Stimulated activated CD4-positive, alpha-beta T cell treated with anti-CD3 and anti-CD28 coated beads, Interleukin-15, amount 100 ng/mL, for 24 hours (primary cell): Measurements from ENCODE around the gene WDR26.
"Not testable (repeated sequence)": the region's sequence is repeated elsewhere in the genome, so short reads cannot be mapped to it uniquely, and the experiment has no call there.

Experiments
- DNase-seq: peaks from one replicate; pipeline ENCODE4 v3.0.0-alpha.2; 2020

Gene WDR26

DNA sequence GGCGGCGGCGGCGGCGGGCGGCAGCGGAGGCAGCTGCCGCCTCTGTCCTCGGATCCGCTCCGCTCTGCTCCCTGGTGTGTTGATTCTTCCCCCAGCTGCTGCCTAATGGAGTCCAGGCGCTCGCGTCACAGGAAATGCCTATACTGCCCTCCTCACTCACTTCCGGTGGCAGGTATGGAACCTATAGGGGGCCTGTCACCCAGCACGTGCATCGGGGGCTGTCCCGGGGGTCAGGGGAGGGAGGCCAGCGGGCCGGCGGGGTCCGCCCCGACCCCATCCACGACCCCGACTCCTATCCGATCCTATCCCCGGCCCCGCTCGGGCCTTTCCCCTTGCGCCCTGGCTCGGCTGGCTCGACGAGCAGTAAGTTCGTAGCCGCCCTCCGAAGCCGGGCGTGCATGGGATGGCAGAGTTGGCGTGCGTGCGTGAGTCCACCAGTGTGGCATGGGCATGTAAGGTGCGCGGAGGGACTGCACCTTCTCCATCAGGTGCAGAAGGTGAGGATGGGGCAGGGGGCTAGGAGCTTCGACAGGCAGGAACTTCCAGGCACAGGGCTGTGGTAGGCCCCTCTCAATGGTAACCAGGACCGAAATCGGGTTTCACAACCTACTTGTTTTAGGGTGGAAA is at the start of gene WDR26:
WDR26 (minus strand) TSS at position 107 of the 627 bp plus-strand sequence.
- DNase-seq = peak; percentile 89

GRCh38 chr1:224483206-224483605 is 48.6 kb upstream of the WDR26 start:
- not testable (repeated sequence) for DNase-seq

- no peak for DNase-seq
Observed at GRCh38 chr1:224482619-224483018, 48.0 kb upstream of the WDR26 start.

- DNase-seq = no peak
Observed at GRCh38 chr1:224481601-224482000, 47.0 kb upstream of the WDR26 start.

- not testable (repeated sequence) for DNase-seq
Observed at GRCh38 chr1:224480888-224481459, 46.4 kb upstream of the WDR26 start.

- DNase-seq = not testable (repeated sequence)
Observed at GRCh38 chr1:224480200-224480599, 45.6 kb upstream of the WDR26 start.

DNA sequence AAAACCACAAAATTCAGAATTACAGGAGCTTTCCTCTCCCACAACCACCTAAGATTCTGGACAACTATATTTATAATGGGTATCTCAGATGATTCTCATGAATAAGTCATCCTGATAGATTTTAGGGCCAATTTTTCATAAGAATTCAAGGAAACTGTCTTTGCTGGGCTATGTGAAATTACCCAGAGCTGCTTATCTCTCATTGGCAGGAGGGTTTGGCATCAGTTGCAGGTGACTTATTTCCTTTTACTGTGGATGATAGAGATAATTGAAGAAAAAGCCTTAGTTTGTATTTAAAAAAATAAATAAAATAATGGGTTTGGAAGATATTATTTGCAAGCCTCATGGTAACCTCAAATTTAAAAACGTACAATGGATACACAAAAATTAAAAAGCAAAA is 38.2 kb upstream of the WDR26 start:
- DNase-seq = no peak

- no peak for DNase-seq
Observed at GRCh38 chr1:224466154-224466553, 31.6 kb upstream of the WDR26 start.

GRCh38 chr1:224459966-224460365 is 25.4 kb upstream of the WDR26 start:
- no peak for DNase-seq

DNA sequence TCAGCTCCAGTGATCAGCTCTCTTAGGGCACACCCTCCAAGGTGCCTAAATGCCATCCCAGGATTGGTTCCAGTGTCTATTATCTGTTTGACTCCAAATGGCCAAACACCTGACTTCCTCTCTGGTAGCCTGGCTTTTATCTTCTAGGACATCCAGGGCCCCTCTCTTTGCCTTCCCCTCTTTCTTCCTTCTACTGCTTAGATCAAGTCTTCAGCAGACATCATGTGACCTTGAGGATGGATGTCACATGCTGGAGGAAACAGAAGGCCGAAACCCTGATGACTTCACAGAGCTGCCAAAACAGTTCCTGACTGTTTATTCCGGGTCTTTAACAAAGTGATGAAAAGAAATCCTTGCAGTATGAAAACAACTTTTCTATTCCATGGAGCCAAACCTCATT is 24.4 kb upstream of the WDR26 start:
- no peak for DNase-seq

- DNase-seq = no peak
Observed at GRCh38 chr1:224458296-224458695, 23.7 kb upstream of the WDR26 start.

DNA sequence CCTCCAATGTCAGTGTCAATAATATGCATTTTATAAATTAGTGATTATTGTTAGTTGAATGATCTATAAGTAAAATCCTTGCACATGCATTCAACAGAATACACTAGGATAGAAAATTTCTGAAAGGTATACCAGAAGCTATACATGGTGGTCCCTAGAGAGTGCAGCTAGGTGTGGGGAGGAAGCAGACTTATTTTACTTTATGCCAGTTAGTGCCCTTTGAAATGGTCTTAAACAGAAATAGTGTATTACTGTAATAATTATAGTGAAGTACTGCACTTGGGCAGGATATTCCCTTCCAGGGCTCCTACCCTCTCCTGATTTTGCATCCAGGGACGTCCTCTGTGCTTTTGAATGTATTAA is 23.2 kb upstream of the WDR26 start:
- DNase-seq = no peak

DNA sequence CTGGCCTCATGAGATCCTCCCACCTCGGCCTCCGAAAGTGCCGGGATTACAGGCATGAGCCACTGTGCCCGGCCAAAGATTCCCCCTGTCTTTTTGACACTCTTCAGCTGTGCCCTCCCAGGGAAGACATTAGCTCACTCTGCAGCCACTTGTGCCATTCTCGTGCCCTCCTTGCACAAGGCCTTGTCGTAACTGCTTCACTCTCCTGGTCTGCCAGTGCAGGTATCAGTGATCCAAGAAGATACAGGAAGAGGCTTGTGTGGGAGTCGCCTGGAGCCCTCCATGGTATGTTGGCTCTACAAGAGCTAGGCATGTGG is 22.0 kb upstream of the WDR26 start:
- no peak for DNase-seq

DNA sequence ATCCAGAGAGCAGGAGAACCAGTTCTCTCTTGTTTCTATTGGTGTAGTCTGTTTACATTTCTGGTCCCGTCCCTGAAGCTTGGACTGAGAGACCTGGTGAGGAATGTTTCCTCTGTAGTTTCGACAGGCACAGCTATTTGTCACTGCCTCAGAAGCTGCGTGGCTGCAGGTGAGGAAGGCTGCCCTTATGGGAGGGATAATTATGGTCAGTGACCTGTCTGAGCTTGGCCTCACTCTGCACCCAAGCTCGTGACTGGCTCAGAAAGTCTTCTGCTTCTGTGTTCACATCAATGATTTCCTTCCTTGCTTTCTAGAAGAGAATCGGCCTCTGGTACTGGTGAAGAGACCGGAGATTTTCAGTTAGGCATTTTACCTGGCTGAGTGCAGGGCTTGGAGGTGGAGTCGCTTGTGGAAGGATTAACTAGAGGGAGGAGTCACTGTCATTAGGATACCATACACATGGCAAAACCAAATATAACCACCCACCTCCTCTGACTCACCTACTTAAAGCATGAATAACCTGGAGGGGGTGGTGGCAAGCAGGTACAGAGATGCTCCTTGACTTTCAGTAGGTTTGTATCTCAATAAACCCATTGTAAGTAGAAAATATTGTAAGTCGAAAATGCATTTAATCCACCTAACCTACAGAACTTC is 19.9 kb upstream of the WDR26 start:
- no peak for DNase-seq

DNA sequence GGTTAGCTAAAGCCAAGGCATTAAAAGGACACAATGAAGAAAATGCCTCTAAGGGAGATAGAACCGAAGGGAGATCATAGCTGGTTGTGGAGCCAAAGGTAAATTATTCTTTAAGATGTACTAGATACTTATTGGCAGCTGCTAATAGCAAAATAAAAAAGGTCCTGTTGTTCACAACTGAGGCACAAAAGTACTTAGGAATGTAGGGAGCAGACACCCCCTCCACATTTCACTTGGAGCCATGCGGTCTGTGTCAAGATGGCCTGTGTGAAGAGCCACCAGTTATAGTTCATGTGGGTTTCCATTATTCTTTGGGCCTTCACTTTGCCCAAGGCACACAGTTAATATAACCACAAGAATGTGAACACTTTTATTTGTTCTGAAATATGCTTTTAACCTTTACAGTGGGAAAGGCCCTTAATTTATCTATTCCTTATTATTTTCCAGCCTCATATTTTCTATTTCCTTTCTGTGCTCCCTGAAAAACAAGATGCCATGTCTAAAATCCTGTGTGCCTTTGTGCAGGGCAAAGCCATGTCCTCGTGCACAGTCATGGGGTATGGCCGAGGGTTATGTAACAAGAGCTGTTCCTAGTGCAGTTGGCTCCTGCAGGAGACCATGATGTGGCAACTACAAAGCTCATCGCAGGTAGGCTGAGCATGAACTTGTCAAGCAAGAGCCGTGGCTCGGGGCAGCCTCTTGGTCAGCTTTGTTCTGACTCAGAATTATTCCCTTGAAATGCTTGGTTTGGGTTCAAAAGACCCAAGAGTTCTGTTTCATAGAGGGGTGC is 16.2 kb upstream of the WDR26 start:
- no peak for DNase-seq

DNA sequence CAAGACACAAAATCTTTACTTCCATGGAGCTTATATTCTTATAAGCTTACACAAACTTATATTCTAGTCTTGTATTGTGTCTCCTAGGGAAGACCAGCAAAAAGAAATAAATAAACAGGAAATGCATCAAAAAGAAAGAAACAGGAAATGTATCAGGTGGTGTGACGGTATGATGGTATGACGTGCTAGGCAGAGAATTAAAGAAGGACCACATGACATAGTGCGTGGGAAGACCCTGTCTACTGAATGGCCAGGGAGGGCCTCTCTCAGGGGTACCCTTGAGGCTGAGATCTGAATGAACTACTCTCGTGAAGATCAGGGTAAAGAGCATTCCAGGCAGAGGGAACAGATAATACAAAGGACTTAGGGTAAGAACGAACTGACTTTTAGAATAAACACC is 15.6 kb upstream of the WDR26 start:
- no peak for DNase-seq

GRCh38 chr1:224448453-224449017 is 13.9 kb upstream of the WDR26 start:
- DNase-seq = no peak

DNA sequence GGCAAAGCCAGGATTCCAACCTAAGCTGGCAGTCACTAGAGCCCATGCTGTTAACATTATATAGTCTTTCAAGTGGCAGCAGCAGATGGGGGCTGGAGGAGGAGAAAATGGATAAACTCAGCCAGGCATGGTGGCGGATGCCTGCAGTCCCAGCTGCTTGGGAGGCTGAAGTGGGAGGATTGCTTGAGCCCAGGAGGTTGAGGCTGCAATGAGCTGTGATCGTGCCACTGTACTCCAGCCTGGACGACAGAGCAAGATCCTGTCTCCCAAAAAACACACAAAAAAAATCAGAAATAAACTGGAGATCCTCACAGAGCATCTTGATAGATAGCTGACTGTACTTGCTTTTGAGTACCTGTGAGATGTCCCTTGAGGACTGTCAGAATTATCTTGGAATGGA is 13.4 kb upstream of the WDR26 start:
- no peak for DNase-seq

GRCh38 chr1:224447251-224447650 is 12.7 kb upstream of the WDR26 start:
- no peak for DNase-seq

- DNase-seq = no peak
Observed at GRCh38 chr1:224438989-224439388, 4.4 kb upstream of the WDR26 start.

- DNase-seq = no peak
Observed at GRCh38 chr1:224435999-224436398, 1.4 kb upstream of the WDR26 start.

DNA sequence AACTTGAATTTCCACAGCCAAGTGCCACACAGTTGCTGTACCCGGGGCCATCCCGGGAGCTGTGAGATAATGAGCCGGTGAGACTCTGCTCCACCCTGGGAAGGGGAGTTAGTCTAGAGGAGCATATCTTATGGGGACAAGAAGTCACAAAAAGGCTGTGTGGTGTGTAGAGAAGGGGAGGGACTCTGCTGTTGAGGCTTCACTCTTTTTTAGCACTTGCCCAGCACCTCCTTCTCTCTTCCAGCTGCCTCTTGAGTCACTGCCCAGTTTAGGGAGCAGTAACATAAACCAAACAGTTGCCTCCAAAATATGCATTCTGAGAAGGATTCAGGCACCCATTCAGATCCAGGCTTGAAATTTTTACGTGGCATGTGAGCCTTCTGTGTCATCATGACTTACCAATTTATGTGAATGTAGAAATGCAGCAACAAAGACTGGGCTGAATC is 744 bp upstream of the WDR26 start:
- DNase-seq = peak; percentile 39
